Fibroblast of skin of left quadriceps (primary cell): ENCODE results near the gene RFLNA.
A peak's percentile ranks its signal among the peaks of the same experiment; 100 is the strongest.

Experiments
- DNase-seq, 2 experiments: peaks; one replicate each; pipeline ENCODE4 v3.0.0-alpha.2; 2013; ENCODE audit warnings: low read depth in 2 of 2

Gene RFLNA, protein sequence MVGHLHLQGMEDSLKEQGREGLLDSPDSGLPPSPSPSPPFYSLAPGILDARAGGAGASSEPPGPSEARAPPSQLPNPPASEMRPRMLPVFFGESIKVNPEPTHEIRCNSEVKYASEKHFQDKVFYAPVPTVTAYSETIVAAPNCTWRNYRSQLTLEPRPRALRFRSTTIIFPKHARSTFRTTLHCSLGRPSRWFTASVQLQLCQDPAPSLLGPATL

DNA sequence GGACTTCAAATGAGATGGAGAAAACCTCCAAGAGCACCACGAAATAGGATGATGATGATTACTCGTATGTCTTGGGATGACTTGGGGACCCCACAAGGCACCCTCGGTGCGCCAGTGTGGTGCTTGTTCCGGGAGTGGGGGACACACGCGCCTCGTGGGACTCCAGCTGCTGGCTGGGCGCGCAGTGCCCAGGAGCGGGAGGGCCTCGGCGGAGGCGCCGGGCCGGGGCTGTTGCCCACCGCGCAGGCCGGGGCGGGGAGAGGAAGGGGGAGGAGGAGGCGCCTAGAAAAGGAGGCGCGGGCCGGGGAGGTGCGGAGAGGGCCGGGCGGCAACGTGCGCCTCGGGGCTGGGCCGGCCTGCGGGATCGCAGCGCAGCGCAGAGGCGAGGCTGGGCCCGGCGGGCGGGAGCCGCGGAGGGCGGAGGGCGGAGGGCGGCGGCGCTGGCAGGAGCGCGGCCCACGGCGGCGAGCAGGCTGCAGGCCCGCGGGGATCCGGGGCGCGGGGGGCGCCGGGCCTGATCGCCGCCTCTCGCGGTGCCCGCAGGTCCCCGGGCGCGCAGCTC lies at the start of gene RFLNA:
Gene RFLNA, plus strand, starts transcription at position 314 of the 562 bp plus-strand sequence. CDS start 337 bp downstream, outside the sequence.
- DNase-seq, result peak; percentile 6 to 12

DNA sequence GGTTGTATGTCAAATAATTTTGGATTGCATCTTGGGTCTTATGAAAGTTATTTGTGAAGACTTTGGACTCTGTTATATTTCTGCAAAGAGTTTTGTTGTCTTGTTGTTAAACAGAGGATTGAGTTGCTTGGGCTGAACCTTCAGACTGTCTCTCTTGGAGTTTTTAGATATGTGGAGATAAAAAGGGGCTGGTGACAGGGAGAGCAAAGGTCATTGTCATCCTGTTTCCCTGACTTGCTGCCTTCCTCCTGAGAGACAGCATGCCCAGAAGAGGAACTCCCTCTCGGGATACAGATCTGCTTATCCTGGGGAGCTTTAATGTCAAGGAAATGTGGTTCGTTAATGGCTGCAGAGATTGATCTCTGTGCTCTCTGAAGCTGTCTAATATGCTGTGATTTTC lies 47.6 kb upstream of the RFLNA start:
- DNase-seq, result no peak

DNA sequence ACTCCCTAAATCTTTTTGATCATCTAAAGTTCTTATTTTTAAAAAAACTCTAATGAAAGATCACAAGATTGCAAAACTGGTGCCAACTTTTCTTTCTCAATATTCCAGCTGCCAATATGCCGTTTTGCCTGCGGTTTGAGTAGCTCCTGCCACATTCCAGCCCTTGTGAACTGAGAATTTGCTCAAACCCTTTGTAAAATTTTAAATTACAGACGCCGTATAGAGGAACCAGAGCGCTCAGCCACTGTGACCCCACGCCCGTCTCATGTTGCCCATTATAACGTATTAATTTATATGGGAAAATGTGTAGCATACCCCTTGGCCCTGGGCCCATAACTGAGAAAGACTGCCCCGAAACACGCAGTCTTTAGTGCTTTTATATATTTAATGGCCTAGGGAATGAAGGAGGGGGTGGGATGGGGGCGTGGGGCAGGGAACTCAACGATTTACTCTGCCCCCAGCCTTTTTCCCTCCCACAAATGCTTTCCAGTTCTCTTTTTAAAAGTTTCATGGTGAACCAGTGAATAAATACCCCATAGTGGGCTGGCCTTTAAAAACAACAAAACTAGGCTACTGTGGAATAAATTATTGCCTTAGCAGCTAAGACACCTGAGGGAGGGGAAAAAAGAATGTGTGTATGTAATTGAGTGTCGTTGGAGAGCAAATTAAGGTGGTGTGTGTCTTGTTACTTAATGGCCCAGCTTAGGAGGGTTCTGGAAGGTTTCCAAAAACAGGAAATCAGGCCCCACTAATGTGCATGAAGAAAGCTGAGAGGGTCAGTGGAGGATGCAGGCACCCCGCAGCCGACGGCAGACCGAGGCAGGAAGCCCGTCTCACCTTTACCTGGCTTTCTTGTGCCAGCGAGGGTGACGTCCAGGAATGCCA lies 45.7 kb upstream of the RFLNA start:
- no peak for DNase-seq

DNA sequence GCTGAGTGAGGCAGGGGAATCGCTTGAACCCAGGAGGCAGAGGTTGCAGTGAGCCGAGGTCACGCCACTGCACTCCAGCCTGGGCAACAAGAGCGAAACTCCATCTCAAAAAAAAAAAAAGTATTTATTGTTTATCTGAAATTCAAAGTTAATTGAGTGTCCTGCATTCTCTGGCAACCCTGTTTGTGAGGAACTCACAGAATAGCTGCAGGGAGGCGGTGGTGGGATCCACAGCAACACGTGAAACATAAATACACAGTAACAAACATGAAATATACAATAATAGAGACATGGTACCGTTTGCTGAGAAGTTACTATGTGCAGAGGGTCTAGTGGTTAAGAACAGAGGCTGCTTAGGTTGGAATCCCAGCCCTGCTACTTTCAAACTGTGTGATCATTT lies 43.7 kb upstream of the RFLNA start:
- no peak for DNase-seq

DNA sequence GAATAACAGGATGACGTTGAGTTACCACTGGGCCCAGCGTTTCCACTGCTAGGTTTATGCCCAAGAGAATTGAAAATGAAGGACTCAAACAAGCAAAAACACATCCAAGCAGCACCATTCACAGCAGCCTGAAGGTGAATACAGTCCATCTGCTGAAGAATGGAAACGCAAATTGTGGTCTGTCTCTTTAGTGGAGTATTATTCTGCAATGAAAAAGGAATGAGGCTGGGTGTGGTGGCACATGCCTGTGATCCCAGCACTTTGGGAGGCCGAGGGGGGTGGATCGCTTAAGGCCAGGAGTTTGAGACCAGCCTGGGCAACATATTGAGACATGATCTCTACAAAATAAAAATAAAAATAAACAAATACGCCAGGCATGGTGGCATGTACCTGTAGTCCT lies 41.9 kb upstream of the RFLNA start:
- DNase-seq, result no peak

DNA sequence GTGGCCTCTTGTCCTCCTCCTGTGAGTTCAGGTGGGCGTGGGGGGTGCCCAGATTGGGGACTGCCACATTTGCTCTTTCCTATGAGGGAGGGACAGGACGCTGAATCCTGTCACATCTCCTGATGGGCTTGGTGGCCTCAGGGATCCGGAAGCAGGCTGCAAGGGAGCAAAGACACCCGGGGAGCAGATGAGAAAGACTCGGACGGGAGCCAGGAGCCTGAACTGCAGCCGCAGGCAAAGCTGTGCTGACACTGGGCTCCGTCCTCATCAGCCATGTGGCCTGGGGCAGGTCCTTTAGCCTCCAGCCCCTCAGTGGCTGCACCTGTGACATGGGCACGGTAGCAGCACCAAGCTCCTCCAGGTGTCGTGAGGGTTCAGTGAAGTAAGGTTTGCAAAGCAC lies 40.8 kb upstream of the RFLNA start:
- no peak for DNase-seq

DNA sequence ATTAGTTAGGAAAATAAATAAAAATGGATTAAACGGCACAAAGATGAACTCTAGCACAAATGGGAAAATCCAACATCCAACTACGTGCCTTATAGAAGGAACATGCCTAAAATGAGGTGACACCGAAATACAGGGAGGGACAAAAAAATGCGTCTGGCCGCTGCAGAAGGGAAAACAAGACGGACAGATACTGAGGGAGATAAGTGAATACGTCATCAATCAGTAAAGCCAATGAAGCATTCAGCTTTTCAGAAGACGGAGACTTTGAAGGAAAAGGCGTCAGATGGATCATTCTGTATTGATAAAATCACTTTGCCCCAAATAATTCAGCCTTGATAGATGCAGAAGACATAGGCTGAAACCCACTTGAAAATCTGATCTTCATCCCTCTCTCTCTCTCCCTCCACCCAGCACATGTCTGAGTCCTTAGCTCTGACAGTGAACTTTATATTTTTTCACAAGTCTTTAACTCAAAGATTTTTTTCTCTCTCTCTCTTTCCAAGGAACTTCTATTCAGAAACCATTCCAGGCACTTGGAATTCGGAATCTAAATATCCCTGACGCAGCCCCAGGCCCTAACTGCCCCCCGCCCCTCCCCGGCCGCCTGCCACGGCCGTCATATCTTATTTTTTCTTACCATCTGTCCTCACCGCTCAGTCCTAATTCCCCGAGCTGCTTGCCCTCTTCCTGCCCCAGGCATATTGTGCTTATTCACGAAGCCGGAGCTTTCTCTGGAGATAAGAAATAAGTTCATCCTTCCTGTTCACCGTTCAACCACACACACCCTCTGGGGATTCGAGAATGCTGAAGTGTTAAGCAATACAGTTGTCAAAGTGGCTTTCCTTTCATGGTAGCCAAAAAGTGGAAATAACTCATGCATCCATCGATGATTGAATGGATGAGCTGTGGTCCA lies 35.5 kb upstream of the RFLNA start:
- DNase-seq, result peak; percentile 17 to 21

DNA sequence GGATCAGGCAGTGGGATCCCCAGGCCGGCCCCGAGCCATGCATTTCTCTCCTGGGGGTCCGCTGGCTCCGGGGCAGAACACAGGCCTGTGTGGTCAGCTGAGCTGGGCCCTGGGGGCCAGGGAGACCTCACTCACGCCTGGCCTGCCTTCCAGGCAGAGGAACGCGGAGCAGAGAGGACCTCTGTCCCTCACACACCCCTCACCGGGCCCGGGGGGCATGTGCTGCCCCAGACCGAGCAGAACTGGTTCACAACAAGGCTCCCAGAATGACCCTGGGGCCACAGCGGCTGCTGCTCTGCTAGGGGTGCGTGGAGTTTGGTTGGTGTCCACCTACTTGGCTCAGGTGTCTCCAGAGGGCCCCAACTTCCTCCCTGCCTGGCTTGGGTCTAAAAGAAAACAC lies 33.0 kb upstream of the RFLNA start:
- no peak for DNase-seq

DNA sequence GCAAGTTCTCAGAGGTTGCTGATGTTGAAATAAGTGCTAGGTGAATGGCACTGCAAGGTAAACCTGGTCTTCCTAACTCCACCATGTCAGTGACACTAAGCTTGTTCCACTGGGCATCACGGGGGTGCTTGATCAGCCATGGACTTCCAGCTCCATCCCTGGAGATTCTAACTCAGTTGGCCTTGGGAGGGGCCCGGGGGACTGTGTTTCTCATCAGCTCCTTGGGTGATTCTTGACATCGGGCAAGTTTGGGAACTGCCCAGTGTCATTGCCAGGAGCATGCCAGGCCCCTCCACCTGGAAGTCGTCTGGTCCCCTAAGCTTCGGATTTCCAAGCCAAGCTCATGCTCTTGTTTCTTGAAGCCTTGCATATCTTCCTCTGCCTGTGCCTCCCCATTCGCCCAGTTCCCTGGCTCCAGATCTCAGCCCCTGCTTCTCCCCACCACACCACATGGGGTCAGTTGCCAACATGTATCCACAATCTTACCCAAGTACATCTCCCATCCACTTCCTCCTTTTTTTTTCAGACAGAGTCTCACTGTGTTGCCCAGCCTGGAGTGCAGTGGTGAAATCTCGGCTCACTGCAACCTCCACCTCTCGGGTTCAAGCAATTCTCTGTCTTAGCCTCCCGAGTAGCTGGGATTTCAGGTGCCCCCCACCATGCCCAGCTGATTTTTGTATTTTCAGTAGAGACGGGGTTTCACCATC lies 30.7 kb upstream of the RFLNA start:
- DNase-seq, result no peak

DNA sequence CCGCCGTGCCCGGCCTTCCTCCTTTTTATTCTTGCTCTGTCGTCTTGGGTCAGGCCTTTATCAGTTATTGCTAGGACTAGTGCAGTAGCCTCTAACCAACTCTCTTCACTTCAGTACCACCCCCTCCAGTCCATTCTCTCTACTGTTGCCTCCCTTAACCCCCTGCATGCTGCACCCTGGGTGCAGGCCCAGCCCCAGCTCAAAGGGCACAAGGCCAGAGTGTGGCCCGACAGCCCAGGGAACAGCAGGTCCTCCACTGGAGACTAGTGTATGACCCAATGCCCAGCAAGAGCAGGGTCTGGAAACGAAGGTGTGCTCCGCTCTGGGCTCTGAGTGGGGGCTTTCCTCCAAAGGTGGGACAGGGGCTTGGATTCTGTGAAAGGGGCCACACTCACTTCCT lies 30.0 kb upstream of the RFLNA start:
- no peak for DNase-seq

DNA sequence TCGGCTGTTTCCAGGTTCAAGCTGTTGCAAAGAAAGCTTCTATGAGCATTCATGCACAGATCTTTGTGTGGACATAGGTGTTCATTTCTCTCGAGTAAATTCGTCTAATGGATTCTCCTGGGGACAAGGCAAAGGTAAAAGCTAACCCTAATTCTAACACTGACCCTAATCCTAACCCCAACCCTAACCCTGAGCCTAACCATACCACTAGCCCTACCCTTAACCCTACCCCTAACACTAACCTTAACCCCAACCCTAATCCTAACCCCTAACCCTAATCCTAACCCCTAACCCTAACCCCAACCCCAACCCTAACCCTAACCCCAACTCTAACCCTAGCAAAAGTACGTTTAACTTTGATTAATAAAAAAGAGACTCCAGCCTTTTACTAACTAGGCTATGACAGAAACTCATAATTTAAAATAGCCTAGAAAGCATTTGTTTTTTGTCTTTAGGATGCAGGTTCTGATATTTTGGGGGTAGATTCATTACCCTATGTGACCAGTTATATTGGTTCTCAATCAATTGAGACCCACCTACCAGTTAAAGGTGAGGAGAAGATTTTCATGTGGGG lies 27.6 kb upstream of the RFLNA start:
- DNase-seq, result no peak

DNA sequence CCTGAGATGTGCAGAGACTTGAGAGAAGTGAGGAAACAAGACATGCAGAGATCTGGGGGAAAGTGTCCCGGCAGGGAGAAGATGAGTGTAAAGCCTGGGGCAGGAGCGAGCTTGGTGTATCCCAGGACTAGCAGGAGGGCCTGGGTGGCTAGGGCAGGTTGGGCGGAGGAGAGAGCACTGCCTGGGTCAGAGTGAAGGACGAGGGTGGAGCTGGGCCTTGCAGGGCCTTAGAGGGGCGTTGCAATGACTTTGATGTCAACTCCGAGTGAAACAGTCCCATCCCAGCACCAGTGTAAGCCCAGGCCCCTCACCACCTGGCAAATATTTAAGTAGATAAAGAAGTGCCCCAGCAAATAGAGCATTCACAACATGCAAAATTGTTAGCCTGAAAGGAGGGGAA lies 24.2 kb upstream of the RFLNA start:
- DNase-seq, result no peak

DNA sequence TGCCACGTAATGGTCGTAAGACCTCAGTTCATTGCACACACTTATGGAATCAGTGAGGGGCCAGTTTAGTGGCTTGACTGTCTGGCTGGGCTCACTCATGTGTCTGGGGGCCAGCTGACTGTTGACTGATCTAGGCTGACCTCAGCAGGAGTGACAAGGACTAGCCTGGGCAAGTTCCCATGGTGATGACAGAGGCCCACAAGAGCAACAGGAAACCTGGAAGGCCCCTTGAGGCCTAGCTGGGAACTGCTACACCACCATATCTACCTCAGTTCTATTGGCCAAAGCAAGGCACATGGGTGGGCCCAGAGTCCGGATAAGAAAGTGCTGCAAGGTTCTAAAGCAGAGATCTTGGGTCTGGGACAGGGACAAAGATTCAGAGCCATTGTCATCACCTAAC lies 21.3 kb upstream of the RFLNA start:
- DNase-seq, result no peak

DNA sequence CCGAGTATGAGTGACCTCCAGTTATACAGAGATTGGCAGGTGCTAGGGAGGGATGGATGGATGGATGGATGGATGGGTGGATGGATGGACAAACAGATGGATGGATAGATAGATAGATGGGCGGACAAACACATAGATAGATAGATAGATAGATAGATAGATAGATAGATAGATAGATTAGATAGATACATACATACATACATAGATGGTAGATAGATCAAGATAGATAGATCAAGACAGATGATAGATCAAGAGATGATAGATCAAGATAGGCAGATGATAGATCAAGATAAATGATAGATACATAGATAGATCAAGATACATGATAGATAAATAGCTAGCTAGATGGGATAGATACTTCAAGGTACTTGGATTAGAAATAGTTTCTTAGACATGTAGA lies 18.6 kb upstream of the RFLNA start:
- no peak for DNase-seq

DNA sequence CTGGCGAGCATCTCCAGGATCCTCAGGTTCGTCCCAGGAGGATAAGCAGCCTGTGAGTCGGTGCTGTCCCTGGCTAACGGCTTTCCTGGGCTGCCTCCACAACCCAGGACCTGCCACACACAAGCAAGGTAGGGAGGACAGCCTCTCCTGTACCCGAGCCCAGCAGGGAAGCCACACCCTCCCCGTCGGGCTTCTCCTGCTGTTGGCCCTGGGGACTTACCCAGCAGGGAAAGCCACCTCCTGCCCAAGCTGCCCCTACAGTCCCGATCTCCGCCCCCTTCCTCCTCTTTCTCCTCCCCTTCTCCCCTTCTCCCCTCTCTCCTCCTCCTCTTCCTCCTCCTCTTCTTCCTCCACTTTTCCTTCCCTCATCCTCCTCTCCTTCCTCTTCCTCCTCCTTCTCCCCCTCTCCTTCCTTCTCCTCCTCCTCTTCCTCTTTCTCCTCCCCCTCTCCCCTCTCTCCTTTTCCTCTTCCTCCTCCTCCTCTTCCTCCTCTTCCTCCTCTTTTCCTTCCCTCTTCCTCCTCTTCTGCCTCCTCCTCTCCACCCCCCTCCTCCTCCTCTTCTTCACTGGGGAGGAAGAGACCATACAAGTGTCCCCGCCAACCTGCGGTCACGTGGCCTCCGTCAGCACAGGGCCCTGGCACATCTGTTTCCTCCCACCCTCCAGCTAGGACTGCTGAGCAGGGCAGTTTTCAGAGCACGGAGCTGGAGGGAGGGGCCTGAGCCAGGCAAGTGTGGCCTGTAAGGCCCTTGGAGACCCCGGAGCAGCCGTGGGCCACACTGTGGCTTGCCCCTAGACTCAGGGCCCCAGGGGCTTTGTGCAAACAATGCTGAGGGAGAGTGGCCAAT lies 17.3 kb upstream of the RFLNA start:
- DNase-seq, result no peak

DNA sequence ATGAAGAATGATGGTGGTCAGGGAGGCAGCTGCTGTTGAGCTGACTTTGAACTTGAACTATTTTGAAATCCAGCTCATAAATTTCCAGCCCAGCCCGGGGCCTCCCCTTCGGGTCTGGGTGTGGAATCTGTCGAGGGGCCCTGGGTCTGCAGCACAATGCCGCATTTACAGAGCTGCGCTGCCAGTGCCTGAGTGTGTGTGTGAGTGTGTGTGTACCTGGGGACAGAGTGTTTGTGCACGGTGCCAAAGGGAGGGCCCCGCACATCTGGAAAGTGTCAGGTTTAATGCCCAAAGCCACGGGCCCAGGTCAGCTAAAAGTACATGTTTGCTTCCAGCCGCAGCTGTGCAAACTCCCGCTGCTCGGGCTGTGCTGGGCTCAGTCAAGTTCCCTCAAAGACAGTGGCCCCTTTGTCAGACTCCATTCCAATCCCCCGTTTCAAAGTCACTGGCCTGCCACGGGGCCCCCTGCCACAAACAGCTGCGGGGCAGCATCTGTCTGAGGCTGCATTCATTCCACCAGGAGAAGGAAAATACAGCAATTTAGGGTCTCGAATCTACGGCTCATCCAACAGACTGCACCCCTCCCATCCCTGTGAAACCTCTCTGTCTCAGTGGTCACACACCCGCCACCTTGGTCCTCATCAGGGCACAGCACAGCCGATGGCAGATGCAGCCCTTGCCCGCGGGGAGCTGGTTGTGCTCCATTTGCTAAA lies 16.3 kb upstream of the RFLNA start:
- DNase-seq, result no peak

DNA sequence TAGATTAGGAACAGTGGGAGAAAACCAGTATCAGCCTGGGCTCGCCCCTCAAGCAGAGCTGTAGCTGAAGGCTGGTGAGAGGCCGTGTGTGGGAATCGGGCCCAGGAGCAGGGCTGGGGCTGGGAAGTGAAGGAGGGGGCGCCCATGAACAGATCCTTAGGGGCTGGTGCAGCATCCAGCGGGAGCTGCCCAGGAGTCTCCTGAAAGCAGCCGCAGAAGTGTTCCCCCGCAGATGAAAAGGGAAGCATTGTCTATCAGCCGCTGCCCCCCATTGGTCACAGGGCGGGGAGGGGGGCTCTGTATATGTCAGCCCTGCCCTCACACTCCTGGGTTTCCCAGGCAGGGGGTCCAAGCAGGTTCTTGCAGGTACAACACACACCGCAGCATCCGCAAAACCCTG lies 15.6 kb upstream of the RFLNA start:
- no peak for DNase-seq

DNA sequence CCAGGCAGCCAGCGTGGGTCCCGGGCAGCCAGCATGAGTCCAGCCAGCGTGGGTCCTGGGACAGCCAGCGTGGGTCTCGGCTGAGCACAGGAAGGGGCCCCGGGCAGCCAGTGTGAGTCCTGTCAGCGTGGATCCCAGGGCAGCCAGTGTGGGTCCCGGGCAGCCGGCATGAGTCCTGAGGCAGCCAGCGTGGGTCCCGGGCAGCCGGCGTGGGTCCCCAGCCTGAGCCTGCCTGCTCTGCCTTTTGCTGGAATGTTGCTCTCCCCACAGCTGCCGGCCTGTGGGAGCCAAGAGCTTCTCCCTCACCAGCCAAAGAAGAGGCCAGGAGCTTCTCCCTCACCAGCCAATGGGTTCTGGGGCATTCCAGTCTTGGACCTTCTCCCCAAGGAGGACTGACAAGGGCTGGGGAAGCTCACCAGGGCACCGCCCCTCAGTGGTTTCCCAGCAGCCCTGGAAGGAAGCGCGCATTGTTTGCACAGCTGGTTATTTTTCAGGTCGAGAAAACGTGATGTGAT lies 15.0 kb upstream of the RFLNA start:
- no peak for DNase-seq

DNA sequence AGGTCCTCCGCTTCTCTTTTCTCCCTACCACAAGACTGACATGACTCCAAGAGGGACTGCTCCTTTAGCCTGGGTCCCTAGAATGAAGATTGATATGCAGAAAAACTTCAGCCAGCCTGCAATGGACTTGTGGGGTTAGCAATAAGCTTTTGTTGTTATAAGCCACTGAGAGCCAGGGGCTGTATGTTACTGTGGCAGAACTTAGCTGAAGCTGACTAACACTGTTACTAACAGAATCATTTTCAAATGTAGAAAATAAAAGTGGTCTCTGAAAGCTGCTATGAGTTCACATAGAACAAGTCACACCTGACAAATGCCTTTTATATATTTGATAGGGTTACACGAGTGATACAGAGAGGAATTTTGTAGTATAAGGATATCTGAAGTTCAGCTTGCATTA lies 13.6 kb upstream of the RFLNA start:
- no peak for DNase-seq
